Ovary (tissue), 3 donors: ENCODE results near the gene ASB5.

Experiments used
- EP300 ChIP-seq: sonication (generic); formaldehyde crosslinking; IDR thresholded peaks from one replicate; pipeline ENCODE4 v1.6.1; 2017; ENCODE audit warnings: antibody characterized with exemption
- TF ChIP-seq, protein P1 (sequence below), 3 donors: fragments of 450-650 bp in 2 of 3; fragments of 200-600 bp in 1 of 3; IDR thresholded peaks; one replicate each; pipeline versions ENCODE4 v1.5.1 to v1.8.0; 2016 to 2022; ENCODE audit warnings: antibody characterized with exemption in 3 of 3, mild to moderate bottlenecking in 1 of 3
- donor health status: DM: no; HTN: no; CAD: no.

DNA sequence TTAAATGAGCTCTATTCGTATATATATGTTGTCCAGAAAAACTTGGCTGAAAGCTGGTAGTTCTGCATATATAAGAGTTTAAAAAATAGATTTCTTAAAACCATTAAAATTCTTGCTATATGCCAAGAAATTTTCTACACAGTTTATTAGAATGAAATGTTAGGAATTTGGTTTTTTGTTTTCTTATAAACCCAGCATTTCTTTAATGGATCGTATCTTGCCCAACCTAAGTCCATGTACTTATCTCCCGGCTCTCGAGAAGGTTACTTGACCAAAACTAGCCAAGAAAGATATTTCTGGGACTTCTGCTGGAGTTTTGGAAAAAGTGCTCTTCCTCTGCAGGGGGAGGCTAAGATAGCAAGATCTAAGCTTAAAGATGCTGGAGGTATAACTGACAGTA lies 4.7 kb upstream of the ASB5 start:
- TF ChIP-seq, protein P1, sequence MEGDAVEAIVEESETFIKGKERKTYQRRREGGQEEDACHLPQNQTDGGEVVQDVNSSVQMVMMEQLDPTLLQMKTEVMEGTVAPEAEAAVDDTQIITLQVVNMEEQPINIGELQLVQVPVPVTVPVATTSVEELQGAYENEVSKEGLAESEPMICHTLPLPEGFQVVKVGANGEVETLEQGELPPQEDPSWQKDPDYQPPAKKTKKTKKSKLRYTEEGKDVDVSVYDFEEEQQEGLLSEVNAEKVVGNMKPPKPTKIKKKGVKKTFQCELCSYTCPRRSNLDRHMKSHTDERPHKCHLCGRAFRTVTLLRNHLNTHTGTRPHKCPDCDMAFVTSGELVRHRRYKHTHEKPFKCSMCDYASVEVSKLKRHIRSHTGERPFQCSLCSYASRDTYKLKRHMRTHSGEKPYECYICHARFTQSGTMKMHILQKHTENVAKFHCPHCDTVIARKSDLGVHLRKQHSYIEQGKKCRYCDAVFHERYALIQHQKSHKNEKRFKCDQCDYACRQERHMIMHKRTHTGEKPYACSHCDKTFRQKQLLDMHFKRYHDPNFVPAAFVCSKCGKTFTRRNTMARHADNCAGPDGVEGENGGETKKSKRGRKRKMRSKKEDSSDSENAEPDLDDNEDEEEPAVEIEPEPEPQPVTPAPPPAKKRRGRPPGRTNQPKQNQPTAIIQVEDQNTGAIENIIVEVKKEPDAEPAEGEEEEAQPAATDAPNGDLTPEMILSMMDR (IDR thresholded peaks at IDR 0.05) = no peak
- no peak for TF ChIP-seq EP300
